Spinal cord (tissue), 10 donors: ENCODE data around the gene EML4. TPM values are rescaled to one million over a fixed set of nuclear protein-coding genes. Genes with fewer than 3 reads are reported as not detected.

Experiments
- DNase-seq, 6 donors: peaks; one replicate each; pipeline versions ENCODE4 v3.0.0 to v3.0.0-alpha.2; 2013 to 2015; ENCODE audit warnings: low spot score in 6 of 6, low read depth in 4 of 6
- H3K27ac ChIP-seq: one replicate; pipeline ENCODE4 v1.5.1; 2013; ENCODE audit warnings: low read depth, low read length, control low read depth
- H3K27me3 ChIP-seq: one replicate; pipeline ENCODE4 v1.6.1; 2013; ENCODE audit warnings: low read length; ENCODE audit not compliant: control insufficient read depth, insufficient read depth
- H3K36me3 ChIP-seq: one replicate; pipeline ENCODE4 v1.6.1; 2013; ENCODE audit warnings: low read length; ENCODE audit not compliant: control insufficient read depth, insufficient read depth
- H3K4me1 ChIP-seq: one replicate; pipeline ENCODE4 v1.6.1; 2013; ENCODE audit warnings: low read length; ENCODE audit not compliant: control insufficient read depth, insufficient read depth
- H3K4me3 ChIP-seq: one replicate; pipeline ENCODE4 v1.5.1; 2013; ENCODE audit warnings: low read depth, low read length, control low read depth
- H3K9me3 ChIP-seq: one replicate; pipeline ENCODE4 v1.6.1; 2013; ENCODE audit warnings: low read length; ENCODE audit not compliant: control insufficient read depth, insufficient read depth
- WGBS: methylation state at CpG from one replicate; pipeline ENCODE4 v1.1.5; 2013; ENCODE audit warnings: missing lambda C conversion rate; ENCODE audit not compliant: insufficient coverage; 5-methylcytosine and 5-hydroxymethylcytosine counted together
- polyA plus RNA-seq, 2 donors: library from polyadenylated mRNA; unstranded; fragments of 120-200 nt; gene quantifications; one replicate each; pipeline ENCODE4 v1.2.1, GENCODE V29; 2013; ENCODE audit not compliant: insufficient read length in 2 of 2
- total RNA-seq, 2 donors: library from RNA; depleted of rRNA in 1 of 2; stranded (reverse); fragments of 120-200 nt in 1 of 2; fragments of >200 nt in 1 of 2; gene quantifications; one replicate each; pipeline versions ENCODE4 v1.2.3 to v1.2.4, GENCODE V29; 2013 to 2014
- donor health status: healthy.

EML4 gene
- total and polyA plus RNA-seq, 4 donors = 31.6 to 68.8 (median 44.9) TPM

- H3K27me3 ChIP-seq = no peaks in the 10 kb centered on the region
Measured at GRCh38 chr2:42161444-42161843, 7.7 kb upstream of the EML4 start.

GRCh38 chr2:42163444-42164045 lies 5.6 kb upstream of the EML4 start:
- H3K4me1 ChIP-seq = peaks cover under 1% of the 10 kb centered on the region
- 88% methylated on average over 8 of the region's 8 CpGs for WGBS
- H3K27me3 ChIP-seq = no peaks in the 10 kb centered on the region
- no peaks in the 10 kb centered on the region for H3K36me3 ChIP-seq
- H3K27ac ChIP-seq = no peak overlapping the region
- no peaks in the 10 kb centered on the region for H3K9me3 ChIP-seq
- peak in 2 of 6 donors; percentile 39 to 78 for DNase-seq
- no peak overlapping the region for H3K4me3 ChIP-seq

More at GRCh38 chr2:42161444-42161843, 7.7 kb upstream of the EML4 start:
- no peak overlapping the region for H3K4me3 ChIP-seq
- H3K9me3 ChIP-seq = no peaks in the 10 kb centered on the region
- H3K27ac ChIP-seq = no peak overlapping the region
- H3K36me3 ChIP-seq = no peaks in the 10 kb centered on the region
- no peaks in the 10 kb centered on the region for H3K4me1 ChIP-seq
- DNase-seq = no peak

- H3K27ac ChIP-seq = no peak overlapping the region
- no peaks in the 10 kb centered on the region for H3K36me3 ChIP-seq
- H3K4me3 ChIP-seq = no peak overlapping the region
- DNase-seq = peak in 1 of 6 donors; percentile 27
- H3K27me3 ChIP-seq = no peaks in the 10 kb centered on the region
- H3K9me3 ChIP-seq = no peaks in the 10 kb centered on the region
- H3K4me1 ChIP-seq = peaks cover 5% of the 10 kb centered on the region
- WGBS = 78% methylated on average over 1 of the region's 3 CpGs
Measured at GRCh38 chr2:42164046-42164445, 5.1 kb upstream of the EML4 start.

- H3K27me3 ChIP-seq = no peaks in the 10 kb centered on the region
- no peaks in the 10 kb centered on the region for H3K36me3 ChIP-seq
- no peaks in the 10 kb centered on the region for H3K9me3 ChIP-seq
- no peak overlapping the region for H3K4me3 ChIP-seq
- DNase-seq = no peak
- no peak overlapping the region for H3K27ac ChIP-seq
- WGBS = no CpG with 5 or more reads among the region's 1 CpG
- H3K4me1 ChIP-seq = peaks cover 8% of the 10 kb centered on the region
Measured at GRCh38 chr2:42164971-42165370, 4.2 kb upstream of the EML4 start.

- H3K36me3 ChIP-seq = no peaks in the 10 kb centered on the region
- no CpG with 5 or more reads among the region's 2 CpGs for WGBS
- H3K4me1 ChIP-seq = peaks cover 8% of the 10 kb centered on the region
- H3K9me3 ChIP-seq = no peaks in the 10 kb centered on the region
- no peak overlapping the region for H3K4me3 ChIP-seq
- H3K27ac ChIP-seq = no peak overlapping the region
- no peaks in the 10 kb centered on the region for H3K27me3 ChIP-seq
- no peak for DNase-seq
Measured at GRCh38 chr2:42167458-42167857, 1.7 kb upstream of the EML4 start.

GRCh38 chr2:42168459-42169099 lies 574 bp upstream of the EML4 start:
- Histone ChIP-seq H3K36me3 (no peaks in the 10 kb centered on the region), H3K27me3 (no peaks in the 10 kb centered on the region), H3K9me3 (no peaks in the 10 kb centered on the region), H3K27ac (peak overlapping the region; percentile 79), H3K4me1 (peaks cover 8% of the 10 kb centered on the region), H3K4me3 (peak overlapping the region; percentile 43)
- DNase-seq = no peak
- WGBS = 50% methylated on average over 8 of the region's 16 CpGs

- peak overlapping the region; percentile 75 for H3K27ac ChIP-seq
- H3K4me3 ChIP-seq = peak overlapping the region; percentile 83
- H3K27me3 ChIP-seq = no peaks in the 10 kb centered on the region
- H3K9me3 ChIP-seq = no peaks in the 10 kb centered on the region
- H3K4me1 ChIP-seq = peaks cover 8% of the 10 kb centered on the region
- peak in 3 of 6 donors; percentile 13 to 50 (median 38) for DNase-seq
- no peaks in the 10 kb centered on the region for H3K36me3 ChIP-seq
- 0% methylated on average over 8 of the region's 10 CpGs for WGBS
Measured at GRCh38 chr2:42169874-42170521, 845 bp downstream of the EML4 start.

GRCh38 chr2:42170619-42171395 lies 1.7 kb downstream of the EML4 start:
- Histone ChIP-seq H3K27me3 (no peaks in the 10 kb centered on the region), H3K4me3 (peak overlapping the region; percentile 83), H3K27ac (peak overlapping the region; percentile 75), H3K4me1 (peaks cover 8% of the 10 kb centered on the region), H3K36me3 (no peaks in the 10 kb centered on the region), H3K9me3 (no peaks in the 10 kb centered on the region)
- WGBS = 100% methylated on average over 1 of the region's 9 CpGs
- no peak for DNase-seq

- peak in 3 of 6 donors; percentile 9 to 83 (median 51) for DNase-seq
- Histone ChIP-seq H3K36me3 (no peaks in the 10 kb centered on the region), H3K4me3 (peak overlapping the region; percentile 83), H3K27ac (no peak overlapping the region), H3K4me1 (peaks cover 8% of the 10 kb centered on the region), H3K27me3 (no peaks in the 10 kb centered on the region), H3K9me3 (no peaks in the 10 kb centered on the region)
- 58% methylated on average over 3 of the region's 3 CpGs for WGBS
Measured at GRCh38 chr2:42171396-42171980, 2.3 kb downstream of the EML4 start.
